Activated CD4-positive, alpha-beta T cell treated with anti-CD3 and anti-CD28 coated beads, Interleukin-2, amount 10 ng/mL, durations not matched to agents 7 days and 5 days (primary cell): ENCODE data around the gene ZCCHC9. TPM values are rescaled to one million over a fixed set of nuclear protein-coding genes. Genes with fewer than 3 reads are reported as not detected.
"Not testable (repeated sequence)": the region's sequence is repeated elsewhere in the genome, so short reads cannot be mapped to it uniquely, and the experiment has no call there.

Experiments used
- CTCF ChIA-PET: fragments of 350-600 bp; sonication (Branson Sonifier 250); formaldehyde crosslinking; loops from one replicate; lab custom pipeline; 2021; ENCODE audit warnings: antibody characterized with exemption; lab: Charles Lee
- POLR2A ChIA-PET: fragments of 350-600 bp; sonication (Branson Sonifier 250); formaldehyde crosslinking; loops from one replicate; lab custom pipeline; 2021; ENCODE audit warnings: antibody characterized with exemption; lab: Charles Lee
- DNase-seq: peaks from one replicate; pipeline ENCODE4 v3.0.0-alpha.2; 2020
- H3K27ac Mint-ChIP-seq: one replicate; pipeline ENCODE4 v1.8.0; 2021; ENCODE audit warnings: mild to moderate bottlenecking, moderate library complexity, mixed read lengths
- H3K27me3 Mint-ChIP-seq: one replicate; pipeline ENCODE4 v1.8.0; 2021; ENCODE audit warnings: mixed read lengths
- H3K36me3 Mint-ChIP-seq: one replicate; pipeline ENCODE4 v1.8.0; 2021; ENCODE audit warnings: low read depth, mixed read lengths
- H3K4me1 Mint-ChIP-seq: one replicate; pipeline ENCODE4 v1.8.0; 2021; ENCODE audit warnings: mixed read lengths
- H3K4me3 Mint-ChIP-seq: one replicate; pipeline ENCODE4 v1.8.0; 2021; ENCODE audit warnings: mild to moderate bottlenecking, moderate library complexity, mixed read lengths
- H3K9me3 Mint-ChIP-seq: one replicate; pipeline ENCODE4 v1.8.0; 2021; ENCODE audit warnings: mixed read lengths
- total RNA-seq, 2 experiments: library from RNA; stranded (reverse); gene quantifications; one replicate each; pipeline ENCODE4 v1.2.3, GENCODE V29; 2021

The ZCCHC9 gene
- total RNA-seq, 2 experiments from 2014 or later = 33.6 to 35.2 TPM

- peaks cover 4% of the 10 kb centered on the region for H3K9me3 Mint-ChIP-seq
- no peak overlapping the region for H3K27ac Mint-ChIP-seq
- H3K36me3 Mint-ChIP-seq = peaks cover 17% of the 10 kb centered on the region
- H3K4me3 Mint-ChIP-seq = no peak overlapping the region
- ChIA-PET POLR2A (interaction anchor here (0.6 kb wide), 1 partner anchor 1791 kb away, joined by 4 read pairs; the partner anchor contains the start of gene XRCC4), CTCF (interaction anchor here (0.6 kb wide), 1 partner anchor 670 kb away, joined by 4 read pairs; no protein-coding TSS in a partner anchor)
- H3K4me1 Mint-ChIP-seq = peaks cover 16% of the 10 kb centered on the region
- no peaks in the 10 kb centered on the region for H3K27me3 Mint-ChIP-seq
- DNase-seq = no peak
Observed at GRCh38 chr5:81286059-81286617, 15.2 kb upstream of the ZCCHC9 start.

GRCh38 chr5:81288021-81288433 is 13.4 kb upstream of the ZCCHC9 start:
- H3K9me3 Mint-ChIP-seq = peaks cover 17% of the 10 kb centered on the region

GRCh38 chr5:81290146-81290545 is 11.2 kb upstream of the ZCCHC9 start:
- POLR2A ChIA-PET = no interaction called here
- no peak overlapping the region for H3K27ac Mint-ChIP-seq
- H3K4me3 Mint-ChIP-seq = no peak overlapping the region
- peaks cover 28% of the 10 kb centered on the region for H3K4me1 Mint-ChIP-seq
- no peaks in the 10 kb centered on the region for H3K27me3 Mint-ChIP-seq
- CTCF ChIA-PET = interaction anchor here (0.6 kb wide), 1 partner anchor 21 kb away, joined by 3 read pairs; no protein-coding TSS in a partner anchor
- DNase-seq = no peak
- H3K9me3 Mint-ChIP-seq = peaks cover 23% of the 10 kb centered on the region
- H3K36me3 Mint-ChIP-seq = peaks cover 34% of the 10 kb centered on the region

More at GRCh38 chr5:81288021-81288433, 13.4 kb upstream of the ZCCHC9 start:
- peaks cover 26% of the 10 kb centered on the region for H3K4me1 Mint-ChIP-seq
- H3K4me3 Mint-ChIP-seq = no peak overlapping the region
- no peak for DNase-seq
- H3K27me3 Mint-ChIP-seq = no peaks in the 10 kb centered on the region
- H3K36me3 Mint-ChIP-seq = peaks cover 30% of the 10 kb centered on the region
- ChIA-PET POLR2A (no interaction called here), CTCF (interaction anchor here (1.1 to 2.0 kb wide), 2 partner anchors 12 to 14 kb away, joined by 3 to 9 read pairs; no protein-coding TSS in a partner anchor)
- H3K27ac Mint-ChIP-seq = no peak overlapping the region

- Mint-ChIP-seq H3K36me3 (peaks cover 34% of the 10 kb centered on the region), H3K27me3 (no peaks in the 10 kb centered on the region), H3K9me3 (peaks cover 23% of the 10 kb centered on the region), H3K4me3 (no peak overlapping the region), H3K4me1 (peaks cover 26% of the 10 kb centered on the region), H3K27ac (no peak overlapping the region)
- ChIA-PET CTCF (interaction anchor here (1.0 to 1.5 kb wide), 2 partner anchors 8 to 15 kb away, joined by 3 to 7 read pairs; no protein-coding TSS in a partner anchor), POLR2A (no interaction called here)
- DNase-seq = no peak
Observed at GRCh38 chr5:81292130-81292529, 9.3 kb upstream of the ZCCHC9 start.

GRCh38 chr5:81294021-81294420 is 7.4 kb upstream of the ZCCHC9 start:
- H3K27ac Mint-ChIP-seq = peak overlapping the region; percentile 23
- H3K4me3 Mint-ChIP-seq, POLR2A ChIA-PET, DNase-seq, H3K27me3 Mint-ChIP-seq, CTCF ChIA-PET: not testable (repeated sequence)
- peaks cover 28% of the 10 kb centered on the region for H3K4me1 Mint-ChIP-seq
- peaks cover 23% of the 10 kb centered on the region for H3K9me3 Mint-ChIP-seq
- H3K36me3 Mint-ChIP-seq = peaks cover 34% of the 10 kb centered on the region

GRCh38 chr5:81297531-81297930 is 3.9 kb upstream of the ZCCHC9 start:
- no peak overlapping the region for H3K27ac Mint-ChIP-seq
- H3K9me3 Mint-ChIP-seq = peaks cover 9% of the 10 kb centered on the region
- H3K4me1 Mint-ChIP-seq = peaks cover 33% of the 10 kb centered on the region
- H3K36me3 Mint-ChIP-seq = peaks cover 15% of the 10 kb centered on the region
- CTCF ChIA-PET = no interaction called here
- no peaks in the 10 kb centered on the region for H3K27me3 Mint-ChIP-seq
- no peak for DNase-seq
- no peak overlapping the region for H3K4me3 Mint-ChIP-seq
- POLR2A ChIA-PET = no interaction called here

- H3K36me3 Mint-ChIP-seq = peaks cover 14% of the 10 kb centered on the region
- ChIA-PET CTCF (interaction anchor here (1.4 to 2.3 kb wide), 5 partner anchors 13 to 978 kb away, joined by 3 to 10 read pairs (median 4); partner anchors contain the start of gene RPS23), POLR2A (no interaction called here)
- no peak for DNase-seq
- H3K27me3 Mint-ChIP-seq = no peaks in the 10 kb centered on the region
- H3K27ac Mint-ChIP-seq = peak overlapping the region; percentile 97
- peaks cover 44% of the 10 kb centered on the region for H3K4me1 Mint-ChIP-seq
- no peaks in the 10 kb centered on the region for H3K9me3 Mint-ChIP-seq
- peak overlapping the region; percentile 92 for H3K4me3 Mint-ChIP-seq
Observed at GRCh38 chr5:81300921-81301270, 491 bp upstream of the ZCCHC9 start.

- ChIA-PET POLR2A (interaction anchor here (0.7 kb wide), 1 partner anchor 1413 kb away, joined by 5 read pairs; no protein-coding TSS in a partner anchor), CTCF (interaction anchor here (0.6 to 1.4 kb wide), 6 partner anchors 12 to 717 kb away, joined by 3 to 7 read pairs (median 3); no protein-coding TSS in a partner anchor)
- Mint-ChIP-seq H3K36me3 (peaks cover 14% of the 10 kb centered on the region), H3K9me3 (no peaks in the 10 kb centered on the region), H3K27me3 (no peaks in the 10 kb centered on the region), H3K27ac (peak overlapping the region; percentile 97), H3K4me3 (peak overlapping the region; percentile 92), H3K4me1 (peaks cover 44% of the 10 kb centered on the region)
- no peak for DNase-seq
Observed at GRCh38 chr5:81302596-81302995, 1.2 kb downstream of the ZCCHC9 start.

GRCh38 chr5:81303563-81303962 is 2.2 kb downstream of the ZCCHC9 start:
- Mint-ChIP-seq H3K4me3 (no peak overlapping the region), H3K27me3 (no peaks in the 10 kb centered on the region), H3K36me3 (peaks cover 14% of the 10 kb centered on the region), H3K4me1 (peaks cover 41% of the 10 kb centered on the region), H3K9me3 (no peaks in the 10 kb centered on the region), H3K27ac (no peak overlapping the region)
- POLR2A ChIA-PET = no interaction called here
- CTCF ChIA-PET = interaction anchor here (0.6 to 1.1 kb wide), 2 partner anchors 13 to 529 kb away, joined by 3 read pairs; no protein-coding TSS in a partner anchor
- no peak for DNase-seq

GRCh38 chr5:81305785-81306184 is 4.4 kb downstream of the ZCCHC9 start:
- H3K4me3 Mint-ChIP-seq = no peak overlapping the region
- H3K27ac Mint-ChIP-seq = no peak overlapping the region
- DNase-seq = no peak
- peaks cover 23% of the 10 kb centered on the region for H3K4me1 Mint-ChIP-seq
- ChIA-PET POLR2A (no interaction called here), CTCF (interaction anchor here (0.6 kb wide), 1 partner anchor 633 kb away, joined by 4 read pairs; no protein-coding TSS in a partner anchor)
- H3K9me3 Mint-ChIP-seq = no peaks in the 10 kb centered on the region
- H3K36me3 Mint-ChIP-seq = peaks cover 22% of the 10 kb centered on the region
- H3K27me3 Mint-ChIP-seq = no peaks in the 10 kb centered on the region

- Mint-ChIP-seq H3K36me3 (peaks cover 34% of the 10 kb centered on the region), H3K27me3 (no peaks in the 10 kb centered on the region), H3K4me3 (no peak overlapping the region), H3K9me3 (no peaks in the 10 kb centered on the region), H3K4me1 (peaks cover 10% of the 10 kb centered on the region), H3K27ac (no peak overlapping the region)
- no peak for DNase-seq
- ChIA-PET CTCF (interaction anchor here (0.7 kb wide), 1 partner anchor 577 kb away, joined by 3 read pairs; no protein-coding TSS in a partner anchor), POLR2A (no interaction called here)
Observed at GRCh38 chr5:81308836-81309235, 7.4 kb downstream of the ZCCHC9 start.

- no peaks in the 10 kb centered on the region for H3K27me3 Mint-ChIP-seq
- H3K4me3 Mint-ChIP-seq = no peak overlapping the region
- no peaks in the 10 kb centered on the region for H3K9me3 Mint-ChIP-seq
- ChIA-PET POLR2A (no interaction called here), CTCF (interaction anchor here (1.2 kb wide), 1 partner anchor 11 kb away, joined by 4 read pairs; no protein-coding TSS in a partner anchor)
- H3K27ac Mint-ChIP-seq = no peak overlapping the region
- H3K4me1 Mint-ChIP-seq = peaks cover 2% of the 10 kb centered on the region
- DNase-seq = no peak
- H3K36me3 Mint-ChIP-seq = peaks cover 32% of the 10 kb centered on the region
Observed at GRCh38 chr5:81310402-81311063, 9.1 kb downstream of the ZCCHC9 start.

GRCh38 chr5:81313278-81313677 is 11.9 kb downstream of the ZCCHC9 start:
- no peak for DNase-seq
- H3K36me3 Mint-ChIP-seq = peaks cover 30% of the 10 kb centered on the region
- POLR2A ChIA-PET = no interaction called here

More at GRCh38 chr5:81313278-81313677, 11.9 kb downstream of the ZCCHC9 start:
- H3K4me3 Mint-ChIP-seq = no peak overlapping the region
- no peaks in the 10 kb centered on the region for H3K27me3 Mint-ChIP-seq
- H3K27ac Mint-ChIP-seq = no peak overlapping the region
- CTCF ChIA-PET = interaction anchor here (2.1 to 3.2 kb wide), 2 partner anchors 11 to 13 kb away, joined by 7 to 10 read pairs; partner anchors contain the start of gene ZCCHC9
- no peaks in the 10 kb centered on the region for H3K4me1 Mint-ChIP-seq
- H3K9me3 Mint-ChIP-seq = peaks cover 2% of the 10 kb centered on the region
